Measurements from ENCODE around the gene TRABD2B. TPM values are rescaled to one million over a fixed set of nuclear protein-coding genes. Genes with fewer than 3 reads are reported as not detected.
A peak's percentile ranks its signal among the peaks of the same experiment; 100 is the strongest.

TRABD2B gene
- total RNA-seq, 1 donor from 2014 or later = 0.92 TPM

- DNase-seq (ENCODE audit: low read depth) = no peak
- Histone ChIP-seq H3K36me3 (ENCODE audit: control insufficient read depth, insufficient read depth, low read length) (no peaks in the 10 kb centered on the region), H3K4me3 (ENCODE audit: low read depth, low read length) (no peak overlapping the region), H3K27me3 (ENCODE audit: control insufficient read depth, insufficient read depth, low read length) (no peaks in the 10 kb centered on the region)
- TF ChIP-seq CTCF (IDR thresholded peaks at IDR 0.05; ENCODE audit: insufficient read depth, low read length, poor library complexity, severe bottlenecking) = no peak
Measured at GRCh38 chr1:47788761-47789160, 208.4 kb downstream of the TRABD2B start.

- Histone ChIP-seq H3K4me3 (ENCODE audit: low read depth, low read length) (no peak overlapping the region), H3K36me3 (ENCODE audit: control insufficient read depth, insufficient read depth, low read length) (no peaks in the 10 kb centered on the region), H3K27me3 (ENCODE audit: control insufficient read depth, insufficient read depth, low read length) (no peaks in the 10 kb centered on the region)
- DNase-seq (ENCODE audit: low read depth) = no peak
- no peak for TF ChIP-seq CTCF (IDR thresholded peaks at IDR 0.05; ENCODE audit: insufficient read depth, low read length, poor library complexity, severe bottlenecking)
Measured at GRCh38 chr1:47787560-47787959, 209.6 kb downstream of the TRABD2B start.

- TF ChIP-seq CTCF (IDR thresholded peaks at IDR 0.05; ENCODE audit: insufficient read depth, low read length, poor library complexity, severe bottlenecking) = no peak
- DNase-seq (ENCODE audit: low read depth) = no peak
- Histone ChIP-seq H3K4me3 (ENCODE audit: low read depth, low read length) (no peak overlapping the region), H3K36me3 (ENCODE audit: control insufficient read depth, insufficient read depth, low read length) (no peaks in the 10 kb centered on the region), H3K27me3 (ENCODE audit: control insufficient read depth, insufficient read depth, low read length) (no peaks in the 10 kb centered on the region)
Measured at GRCh38 chr1:47786316-47786715, 210.9 kb downstream of the TRABD2B start.

DNA sequence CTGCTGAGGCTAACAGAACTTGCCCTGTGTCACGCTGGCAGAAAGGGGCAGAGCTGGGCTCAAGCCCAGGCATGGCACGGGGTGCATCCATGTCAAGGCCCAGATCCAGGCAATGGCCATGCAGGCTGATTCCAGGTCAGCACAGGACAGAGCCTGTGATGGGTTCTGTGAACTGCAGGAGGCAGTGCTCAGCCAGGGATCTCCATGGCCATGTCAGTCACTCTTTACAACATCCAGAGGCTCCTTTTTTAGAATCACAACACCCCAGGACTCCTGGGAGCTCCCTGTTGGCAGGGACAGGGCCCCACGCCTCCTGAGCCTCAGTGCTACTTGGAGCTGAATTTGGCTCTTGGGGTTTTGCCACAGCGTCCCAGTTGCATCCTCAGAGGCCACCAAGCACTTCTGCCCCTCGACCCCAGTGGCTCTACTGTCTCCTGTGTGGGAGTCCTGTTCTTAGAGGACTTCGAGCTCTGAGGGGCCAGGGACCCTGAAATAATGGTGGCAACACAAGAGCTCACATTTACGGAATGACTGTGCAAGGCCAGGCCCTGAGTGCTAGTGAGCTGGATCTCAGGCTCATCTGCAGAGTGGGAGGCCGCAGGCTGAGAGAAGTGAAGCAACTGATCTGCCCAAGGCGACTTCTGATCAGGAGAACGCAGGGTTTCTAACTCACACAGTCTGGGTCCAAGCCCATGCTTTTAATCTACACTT, 211.5 kb downstream of the TRABD2B start:
- Histone ChIP-seq H3K36me3 (ENCODE audit: control insufficient read depth, insufficient read depth, low read length) (no peaks in the 10 kb centered on the region), H3K27me3 (ENCODE audit: control insufficient read depth, insufficient read depth, low read length) (no peaks in the 10 kb centered on the region), H3K4me3 (ENCODE audit: low read depth, low read length) (no peak overlapping the region)
- TF ChIP-seq CTCF (IDR thresholded peaks at IDR 0.05; ENCODE audit: insufficient read depth, low read length, poor library complexity, severe bottlenecking) = peak; percentile 26
- DNase-seq (ENCODE audit: low read depth) = no peak

DNA sequence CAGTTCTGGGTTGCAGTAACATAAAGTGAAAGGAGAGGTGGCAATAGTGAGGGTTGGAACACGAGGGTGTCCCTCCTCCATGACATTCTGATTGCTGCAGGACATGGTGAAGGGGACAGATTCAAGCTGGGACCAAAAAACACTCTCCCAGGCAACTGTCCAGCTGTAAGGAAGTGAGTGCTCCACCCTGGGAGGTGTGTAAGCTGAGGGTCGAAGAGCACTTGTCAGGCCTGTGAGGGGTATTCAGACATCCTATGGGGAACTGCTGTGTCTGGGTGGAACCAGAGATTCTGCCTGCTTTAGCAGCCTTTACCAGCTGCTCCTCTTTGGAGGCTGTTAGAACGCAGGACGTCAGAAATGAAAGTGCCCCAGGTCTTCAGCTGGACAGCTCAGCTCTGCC, 212.1 kb downstream of the TRABD2B start:
- no peaks in the 10 kb centered on the region for H3K36me3 ChIP-seq (ENCODE audit: control insufficient read depth, insufficient read depth, low read length)
- H3K27me3 ChIP-seq (ENCODE audit: control insufficient read depth, insufficient read depth, low read length) = no peaks in the 10 kb centered on the region
- no peak for TF ChIP-seq CTCF (IDR thresholded peaks at IDR 0.05; ENCODE audit: insufficient read depth, low read length, poor library complexity, severe bottlenecking)
- no peak overlapping the region for H3K4me3 ChIP-seq (ENCODE audit: low read depth, low read length)
- no peak for DNase-seq (ENCODE audit: low read depth)

DNA sequence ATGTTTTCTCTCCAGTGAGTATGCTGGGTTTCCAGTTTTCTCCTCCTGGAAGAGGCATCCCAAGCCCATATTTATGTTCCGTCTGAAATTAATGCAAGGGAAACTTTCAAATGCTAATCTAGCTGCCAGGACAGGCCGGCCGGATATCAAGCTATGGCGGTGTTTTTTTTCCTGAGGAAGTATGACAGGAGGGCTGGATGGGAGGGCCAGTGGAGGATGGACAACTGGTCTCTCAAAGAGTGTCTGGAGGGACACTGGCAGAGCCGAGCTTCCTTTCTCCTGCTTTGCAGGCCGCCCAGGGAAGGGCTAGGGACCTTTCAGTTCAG, 212.7 kb downstream of the TRABD2B start:
- H3K4me3 ChIP-seq (ENCODE audit: low read depth, low read length) = no peak overlapping the region
- TF ChIP-seq CTCF (IDR thresholded peaks at IDR 0.05; ENCODE audit: insufficient read depth, low read length, poor library complexity, severe bottlenecking) = no peak
- no peak for DNase-seq (ENCODE audit: low read depth)
- no peaks in the 10 kb centered on the region for H3K27me3 ChIP-seq (ENCODE audit: control insufficient read depth, insufficient read depth, low read length)
- no peaks in the 10 kb centered on the region for H3K36me3 ChIP-seq (ENCODE audit: control insufficient read depth, insufficient read depth, low read length)

Data from kidney epithelial cell (primary cell).